ENCODE data around the gene TTC39C. TPM values are rescaled to one million over a fixed set of nuclear protein-coding genes. Genes with fewer than 3 reads are reported as not detected.

Gene TTC39C
- total RNA-seq, 1 donor = 54.4 TPM

DNA sequence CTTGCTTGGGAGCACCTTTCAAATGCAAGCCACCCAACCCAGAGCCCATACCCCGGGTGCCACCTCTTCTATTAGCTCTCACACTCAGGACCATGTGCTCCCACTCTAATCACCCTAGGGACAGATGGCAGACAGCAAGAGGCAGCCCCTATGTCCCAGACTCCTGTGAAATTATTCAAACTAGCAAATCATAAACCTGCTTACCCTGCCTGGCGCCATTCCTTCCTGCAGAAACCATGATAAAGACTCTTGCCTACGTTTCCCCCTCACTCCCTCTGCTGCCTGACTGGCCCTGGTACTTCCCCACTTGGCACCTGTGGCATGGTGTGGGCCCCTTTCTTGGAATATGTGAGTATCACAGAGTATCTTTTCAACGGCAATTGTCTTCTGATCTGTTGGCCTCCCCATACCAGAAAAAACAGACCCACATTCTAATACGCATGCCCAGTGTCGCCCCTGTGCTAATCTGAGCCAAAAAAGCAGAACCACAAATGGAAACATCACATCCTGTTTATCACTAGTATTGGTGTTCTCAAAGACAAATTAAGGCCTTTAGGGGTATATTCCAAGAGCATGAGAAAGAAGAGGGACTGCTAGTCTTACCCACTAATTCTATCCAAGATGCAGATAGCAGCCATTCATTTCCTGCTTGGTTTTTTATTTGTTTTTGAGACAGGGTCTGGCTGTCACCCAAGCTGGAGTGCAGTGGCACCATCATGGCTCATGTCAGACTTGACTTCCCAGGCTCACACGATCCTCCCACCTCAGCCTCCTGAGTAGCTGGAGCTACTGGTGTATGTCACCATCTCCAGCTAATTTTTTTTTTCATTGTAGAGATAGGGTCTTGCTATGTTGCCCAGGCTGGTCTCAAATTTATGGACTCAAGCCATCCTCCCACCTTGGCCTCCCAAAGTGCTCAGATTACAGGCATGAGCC, 44.1 kb upstream of the TTC39C start:
- H3K4me3 ChIP-seq (ENCODE audit: low read depth, low read length) = no peak overlapping the region
- no peak for DNase-seq (ENCODE audit: low read depth)
- TF ChIP-seq, protein P1, sequence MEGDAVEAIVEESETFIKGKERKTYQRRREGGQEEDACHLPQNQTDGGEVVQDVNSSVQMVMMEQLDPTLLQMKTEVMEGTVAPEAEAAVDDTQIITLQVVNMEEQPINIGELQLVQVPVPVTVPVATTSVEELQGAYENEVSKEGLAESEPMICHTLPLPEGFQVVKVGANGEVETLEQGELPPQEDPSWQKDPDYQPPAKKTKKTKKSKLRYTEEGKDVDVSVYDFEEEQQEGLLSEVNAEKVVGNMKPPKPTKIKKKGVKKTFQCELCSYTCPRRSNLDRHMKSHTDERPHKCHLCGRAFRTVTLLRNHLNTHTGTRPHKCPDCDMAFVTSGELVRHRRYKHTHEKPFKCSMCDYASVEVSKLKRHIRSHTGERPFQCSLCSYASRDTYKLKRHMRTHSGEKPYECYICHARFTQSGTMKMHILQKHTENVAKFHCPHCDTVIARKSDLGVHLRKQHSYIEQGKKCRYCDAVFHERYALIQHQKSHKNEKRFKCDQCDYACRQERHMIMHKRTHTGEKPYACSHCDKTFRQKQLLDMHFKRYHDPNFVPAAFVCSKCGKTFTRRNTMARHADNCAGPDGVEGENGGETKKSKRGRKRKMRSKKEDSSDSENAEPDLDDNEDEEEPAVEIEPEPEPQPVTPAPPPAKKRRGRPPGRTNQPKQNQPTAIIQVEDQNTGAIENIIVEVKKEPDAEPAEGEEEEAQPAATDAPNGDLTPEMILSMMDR (IDR thresholded peaks at IDR 0.05; ENCODE audit: insufficient read depth, low read depth, low read length) = no peak

DNA sequence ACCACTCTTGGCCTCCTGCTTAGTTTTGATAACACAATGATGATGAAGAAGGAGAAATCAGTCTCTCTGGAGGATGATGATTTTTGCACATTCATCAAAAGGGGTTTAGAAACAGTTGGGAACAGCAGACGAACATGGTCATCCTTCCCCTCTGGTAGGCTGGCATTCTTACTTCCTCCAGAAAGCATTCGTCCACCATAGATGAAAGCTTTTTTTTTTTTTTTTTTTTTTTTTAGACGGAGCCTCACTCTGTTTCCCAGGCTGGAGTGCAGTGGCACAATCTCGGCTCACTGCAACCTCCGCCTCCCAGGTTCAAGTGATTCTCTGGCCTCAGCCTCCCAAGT, 43.5 kb upstream of the TTC39C start:
- H3K4me3 ChIP-seq (ENCODE audit: low read depth, low read length) = no peak overlapping the region
- TF ChIP-seq, protein P1 (IDR thresholded peaks at IDR 0.05; ENCODE audit: insufficient read depth, low read depth, low read length) = no peak
- DNase-seq (ENCODE audit: low read depth) = no peak

DNA sequence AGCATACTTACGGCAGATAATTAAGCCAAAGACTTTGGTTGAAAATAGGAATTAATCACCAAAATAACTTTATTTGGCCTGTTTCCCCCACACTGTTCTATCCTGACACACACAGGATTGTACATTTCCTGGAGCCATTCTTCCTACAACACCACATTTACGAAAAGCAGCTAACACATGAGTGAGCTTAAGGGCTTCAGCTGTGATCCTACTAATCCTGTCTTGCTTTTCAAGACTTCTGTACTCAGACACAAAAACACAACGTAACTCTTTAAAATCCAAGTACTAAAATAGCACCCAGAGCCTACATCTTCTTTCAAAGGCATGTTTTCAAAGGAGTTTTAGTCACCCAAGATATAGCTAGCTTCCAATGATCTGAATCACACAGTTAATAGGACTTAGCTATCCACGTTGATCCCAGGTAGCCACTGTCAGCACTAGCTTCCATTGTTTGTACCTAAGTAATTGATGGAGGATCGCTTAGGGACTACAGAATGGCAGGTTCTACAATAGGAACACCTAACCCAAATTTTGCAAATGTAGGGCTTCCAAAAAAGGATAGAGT, 42.8 kb upstream of the TTC39C start:
- TF ChIP-seq, protein P1 (IDR thresholded peaks at IDR 0.05; ENCODE audit: insufficient read depth, low read depth, low read length) = no peak
- no peak overlapping the region for H3K4me3 ChIP-seq (ENCODE audit: low read depth, low read length)
- DNase-seq (ENCODE audit: low read depth) = no peak

DNA sequence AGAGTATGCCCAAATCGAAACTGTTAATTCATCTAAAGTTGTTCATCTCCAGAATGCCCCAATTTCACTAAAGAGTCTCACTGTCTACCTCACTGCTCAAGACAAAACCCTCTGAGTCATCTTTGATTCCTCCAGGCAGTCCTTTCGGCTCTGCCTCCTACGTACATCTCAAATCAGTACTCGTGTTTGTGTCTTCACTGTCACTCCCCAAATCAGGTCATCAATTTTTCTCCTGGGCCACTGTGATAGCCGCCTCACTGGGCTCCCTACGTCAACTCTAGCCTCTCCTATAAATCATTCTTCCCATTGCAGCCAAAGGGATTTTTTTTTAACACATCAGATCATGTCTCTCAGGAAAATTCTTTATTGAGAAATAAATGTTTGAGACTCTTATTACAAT, 42.1 kb upstream of the TTC39C start:
- H3K4me3 ChIP-seq (ENCODE audit: low read depth, low read length) = no peak overlapping the region
- peak; percentile 44 for DNase-seq (ENCODE audit: low read depth)
- TF ChIP-seq, protein P1 (IDR thresholded peaks at IDR 0.05; ENCODE audit: insufficient read depth, low read depth, low read length) = no peak

DNA sequence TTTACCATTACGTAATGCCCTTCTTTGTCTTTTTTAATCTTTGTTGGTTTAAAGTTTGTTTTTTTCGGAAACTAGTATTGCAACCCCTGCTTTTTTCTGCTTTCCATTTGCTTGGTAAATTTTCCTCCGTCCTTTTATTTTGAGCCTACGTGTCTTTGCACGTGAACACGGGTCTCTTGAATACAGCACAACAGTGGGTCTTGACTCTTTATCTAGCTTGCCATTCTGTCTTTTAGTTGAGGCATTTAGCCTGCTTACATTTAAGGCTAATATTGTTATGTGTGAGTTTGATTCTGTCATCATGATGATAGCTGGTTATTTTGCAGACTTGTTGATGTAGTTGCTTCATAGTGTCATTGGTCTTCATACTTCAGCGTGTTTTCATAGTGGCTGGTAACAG, 37.5 kb upstream of the TTC39C start:
- TF ChIP-seq, protein P1 (IDR thresholded peaks at IDR 0.05; ENCODE audit: insufficient read depth, low read depth, low read length) = no peak
- DNase-seq (ENCODE audit: low read depth) = no peak
- no peak overlapping the region for H3K4me3 ChIP-seq (ENCODE audit: low read depth, low read length)

DNA sequence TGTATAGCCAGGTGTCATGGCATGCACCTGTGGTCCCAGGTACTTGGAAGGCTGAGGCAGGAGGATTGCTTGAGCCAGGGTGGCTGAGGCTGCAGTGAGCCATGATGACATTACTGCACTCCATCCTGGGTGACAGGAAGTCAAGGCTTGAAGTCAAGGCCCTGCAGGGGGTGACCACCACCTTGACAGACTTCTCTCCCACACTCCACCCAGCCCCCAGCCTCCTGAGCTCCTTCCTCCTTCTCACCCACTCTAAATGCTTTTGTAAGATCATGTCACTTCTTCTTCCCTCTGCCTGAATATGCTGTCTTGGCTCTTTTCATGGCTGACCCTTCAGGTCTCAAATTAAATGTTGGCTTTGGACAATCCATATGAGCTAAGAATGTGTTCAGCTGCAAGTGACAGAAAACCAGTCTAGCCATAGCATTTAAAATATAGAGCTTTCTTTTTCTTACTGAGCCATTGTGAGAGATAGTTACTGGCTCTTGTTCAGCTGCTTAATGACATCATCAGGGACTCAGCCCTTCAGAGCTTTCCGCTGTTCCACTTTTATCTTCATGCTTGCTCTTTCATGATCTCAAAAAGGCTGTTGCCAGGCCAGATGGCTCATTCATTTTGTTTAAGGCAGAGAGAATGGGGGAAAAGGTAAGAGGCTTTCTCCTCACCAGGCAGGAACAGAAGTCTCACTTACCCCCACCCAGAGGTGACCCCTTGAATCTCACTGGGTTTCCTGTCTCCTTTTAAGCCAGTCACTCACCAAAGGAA, 36.7 kb upstream of the TTC39C start:
- TF ChIP-seq, protein P1 (IDR thresholded peaks at IDR 0.05; ENCODE audit: insufficient read depth, low read depth, low read length) = no peak
- peak; percentile 13 for DNase-seq (ENCODE audit: low read depth)
- no peak overlapping the region for H3K4me3 ChIP-seq (ENCODE audit: low read depth, low read length)
